ENCODE data around the gene ZDHHC11B.

The ZDHHC11B gene

DNA sequence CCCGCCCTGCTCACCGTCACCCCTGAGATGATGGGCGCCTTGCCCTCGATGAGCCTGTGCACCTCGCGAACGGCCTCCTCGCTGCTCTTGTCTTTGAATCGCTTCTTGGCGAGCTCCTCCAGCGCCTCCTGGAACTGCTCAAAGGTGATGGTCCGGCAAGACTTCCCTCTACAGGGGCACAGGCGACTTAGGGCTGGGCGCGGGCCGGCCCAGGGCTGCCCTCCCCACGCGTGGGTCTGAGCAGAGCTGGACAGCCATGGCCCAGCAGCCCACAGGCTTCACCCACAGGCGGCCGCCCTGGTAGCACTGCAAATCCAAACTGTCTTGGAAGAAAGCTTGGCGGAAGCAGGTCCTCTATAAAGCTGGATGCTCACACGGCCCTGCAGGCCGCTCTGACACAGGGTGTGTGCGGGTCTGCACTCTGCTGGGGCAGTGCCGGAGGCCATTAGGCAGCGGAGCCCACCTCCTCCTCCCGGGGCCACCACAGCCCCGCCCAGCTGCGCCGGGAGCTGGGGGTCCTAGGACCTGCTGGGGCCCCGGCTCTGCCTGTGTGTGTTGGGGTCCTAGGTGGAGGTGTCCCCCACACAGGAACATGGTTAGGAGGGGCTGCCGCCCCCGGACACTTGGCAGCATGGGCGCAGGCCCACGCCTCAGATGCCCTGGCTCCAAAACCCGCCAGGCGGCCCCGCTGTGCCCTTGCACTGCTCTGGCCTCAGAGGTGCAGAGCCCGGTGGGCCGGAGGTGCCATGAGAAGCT, 118.4 kb downstream of the ZDHHC11B start:
- H3K9me3 ChIP-seq: no peaks in the 10 kb centered on the region
- peaks cover 3% of the 10 kb centered on the region; the same call in 1 of the 2 replicates for H3K4me1 ChIP-seq
- TF ChIP-seq, protein P1, sequence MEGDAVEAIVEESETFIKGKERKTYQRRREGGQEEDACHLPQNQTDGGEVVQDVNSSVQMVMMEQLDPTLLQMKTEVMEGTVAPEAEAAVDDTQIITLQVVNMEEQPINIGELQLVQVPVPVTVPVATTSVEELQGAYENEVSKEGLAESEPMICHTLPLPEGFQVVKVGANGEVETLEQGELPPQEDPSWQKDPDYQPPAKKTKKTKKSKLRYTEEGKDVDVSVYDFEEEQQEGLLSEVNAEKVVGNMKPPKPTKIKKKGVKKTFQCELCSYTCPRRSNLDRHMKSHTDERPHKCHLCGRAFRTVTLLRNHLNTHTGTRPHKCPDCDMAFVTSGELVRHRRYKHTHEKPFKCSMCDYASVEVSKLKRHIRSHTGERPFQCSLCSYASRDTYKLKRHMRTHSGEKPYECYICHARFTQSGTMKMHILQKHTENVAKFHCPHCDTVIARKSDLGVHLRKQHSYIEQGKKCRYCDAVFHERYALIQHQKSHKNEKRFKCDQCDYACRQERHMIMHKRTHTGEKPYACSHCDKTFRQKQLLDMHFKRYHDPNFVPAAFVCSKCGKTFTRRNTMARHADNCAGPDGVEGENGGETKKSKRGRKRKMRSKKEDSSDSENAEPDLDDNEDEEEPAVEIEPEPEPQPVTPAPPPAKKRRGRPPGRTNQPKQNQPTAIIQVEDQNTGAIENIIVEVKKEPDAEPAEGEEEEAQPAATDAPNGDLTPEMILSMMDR (IDR thresholded peaks at IDR 0.05; ENCODE audit: low read depth, low read length): no peak
- H3K36me3 ChIP-seq: peaks cover 24% of the 10 kb centered on the region
- no peaks in the 10 kb centered on the region for H3K27me3 ChIP-seq
- no peak overlapping the region for H3K4me3 ChIP-seq (ENCODE audit: low read depth, low read length)
- peak; percentile 3 for DNase-seq

DNA sequence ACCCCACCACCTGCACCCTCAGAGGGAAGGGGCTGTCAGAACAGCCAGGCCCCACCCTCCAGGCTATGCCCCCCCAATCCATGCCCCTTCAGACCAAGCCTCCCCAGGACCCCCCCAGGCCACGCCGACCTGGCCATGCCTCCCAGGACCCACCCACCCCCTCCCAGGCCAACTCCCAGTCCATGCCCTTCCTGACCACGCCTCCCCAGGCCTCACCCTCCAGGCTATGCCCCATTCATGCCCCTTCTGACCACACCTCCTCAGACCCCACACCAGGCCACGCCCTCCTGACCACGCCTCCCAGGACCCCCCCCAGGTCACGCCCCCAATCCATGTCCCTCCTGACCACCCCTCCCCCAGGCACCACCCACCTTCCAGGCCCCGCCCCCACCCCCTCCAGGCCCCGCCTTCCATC, 119.0 kb downstream of the ZDHHC11B start:
- H3K9me3 ChIP-seq: no peaks in the 10 kb centered on the region
- no peaks in the 10 kb centered on the region for H3K27me3 ChIP-seq
- TF ChIP-seq, protein P1 (IDR thresholded peaks at IDR 0.05; ENCODE audit: low read depth, low read length): no peak
- no peaks in the 10 kb centered on the region for H3K4me1 ChIP-seq
- H3K36me3 ChIP-seq: peaks cover 24% of the 10 kb centered on the region
- DNase-seq: peak; percentile 17
- no peak overlapping the region for H3K4me3 ChIP-seq (ENCODE audit: low read depth, low read length)

DNA sequence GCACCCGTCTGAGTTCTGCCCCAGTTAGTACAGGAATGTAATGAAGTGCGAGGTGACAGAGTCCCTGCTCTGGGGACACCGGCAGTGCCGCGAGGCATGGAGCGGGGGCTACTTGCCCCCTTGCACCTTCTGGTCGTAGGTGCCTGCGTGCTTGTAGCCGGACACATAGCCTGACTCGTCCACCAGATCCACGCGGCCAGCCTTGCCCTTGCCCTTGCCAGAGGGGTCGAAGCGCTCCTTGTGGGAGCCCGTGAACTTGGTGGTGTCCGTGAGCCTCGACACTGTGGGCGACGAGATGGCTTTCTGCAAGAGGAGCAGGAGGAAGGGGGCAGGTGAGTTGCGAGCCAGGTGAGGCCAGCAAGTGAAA, 119.6 kb downstream of the ZDHHC11B start:
- Histone ChIP-seq H3K36me3 (peaks cover 29% of the 10 kb centered on the region), H3K27me3 (no peaks in the 10 kb centered on the region), H3K9me3 (no peaks in the 10 kb centered on the region), H3K4me3 (ENCODE audit: low read depth, low read length) (no peak overlapping the region), H3K4me1 (no peaks in the 10 kb centered on the region)
- DNase-seq: no peak
- TF ChIP-seq, protein P1 (IDR thresholded peaks at IDR 0.05; ENCODE audit: low read depth, low read length): no peak

DNA sequence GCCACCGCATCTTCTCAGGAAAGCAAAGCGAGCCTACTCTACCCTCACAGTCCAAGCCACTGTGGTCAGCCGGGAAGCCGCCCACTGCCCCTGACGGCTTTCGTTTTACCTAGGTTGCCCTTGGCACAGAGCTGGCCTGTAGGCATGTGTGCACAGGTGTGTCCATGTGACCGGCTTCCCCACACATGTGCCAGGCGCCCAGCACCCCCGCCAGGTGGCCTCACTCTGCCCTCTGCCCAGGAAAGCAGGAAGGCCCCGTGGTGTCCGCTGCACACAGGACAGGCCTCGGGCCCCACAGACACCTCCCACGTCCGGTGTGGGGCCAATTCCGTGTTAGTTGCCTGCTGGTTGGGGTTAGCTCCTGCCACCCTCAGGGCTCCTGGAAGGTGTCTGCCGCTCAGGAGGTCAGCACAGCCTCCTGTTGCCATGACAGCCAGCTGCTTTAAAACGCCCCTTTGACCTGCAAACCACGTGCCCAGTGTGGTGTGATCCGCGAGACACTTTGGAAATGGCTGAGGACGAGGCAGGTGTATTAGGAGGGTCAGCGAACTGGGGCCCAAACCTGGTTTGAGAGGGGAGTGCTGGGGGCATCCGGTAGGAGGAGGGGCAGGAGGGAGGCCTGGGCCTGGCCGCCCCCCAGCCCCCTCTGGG, 120.1 kb downstream of the ZDHHC11B start:
- TF ChIP-seq, protein P1 (IDR thresholded peaks at IDR 0.05; ENCODE audit: low read depth, low read length): no peak
- H3K36me3 ChIP-seq: peaks cover 33% of the 10 kb centered on the region
- H3K27me3 ChIP-seq: no peaks in the 10 kb centered on the region
- H3K9me3 ChIP-seq: peaks cover 3% of the 10 kb centered on the region; the same call in 1 of the 2 replicates
- DNase-seq: no peak
- H3K4me1 ChIP-seq: no peaks in the 10 kb centered on the region
- H3K4me3 ChIP-seq (ENCODE audit: low read depth, low read length): no peak overlapping the region

DNA sequence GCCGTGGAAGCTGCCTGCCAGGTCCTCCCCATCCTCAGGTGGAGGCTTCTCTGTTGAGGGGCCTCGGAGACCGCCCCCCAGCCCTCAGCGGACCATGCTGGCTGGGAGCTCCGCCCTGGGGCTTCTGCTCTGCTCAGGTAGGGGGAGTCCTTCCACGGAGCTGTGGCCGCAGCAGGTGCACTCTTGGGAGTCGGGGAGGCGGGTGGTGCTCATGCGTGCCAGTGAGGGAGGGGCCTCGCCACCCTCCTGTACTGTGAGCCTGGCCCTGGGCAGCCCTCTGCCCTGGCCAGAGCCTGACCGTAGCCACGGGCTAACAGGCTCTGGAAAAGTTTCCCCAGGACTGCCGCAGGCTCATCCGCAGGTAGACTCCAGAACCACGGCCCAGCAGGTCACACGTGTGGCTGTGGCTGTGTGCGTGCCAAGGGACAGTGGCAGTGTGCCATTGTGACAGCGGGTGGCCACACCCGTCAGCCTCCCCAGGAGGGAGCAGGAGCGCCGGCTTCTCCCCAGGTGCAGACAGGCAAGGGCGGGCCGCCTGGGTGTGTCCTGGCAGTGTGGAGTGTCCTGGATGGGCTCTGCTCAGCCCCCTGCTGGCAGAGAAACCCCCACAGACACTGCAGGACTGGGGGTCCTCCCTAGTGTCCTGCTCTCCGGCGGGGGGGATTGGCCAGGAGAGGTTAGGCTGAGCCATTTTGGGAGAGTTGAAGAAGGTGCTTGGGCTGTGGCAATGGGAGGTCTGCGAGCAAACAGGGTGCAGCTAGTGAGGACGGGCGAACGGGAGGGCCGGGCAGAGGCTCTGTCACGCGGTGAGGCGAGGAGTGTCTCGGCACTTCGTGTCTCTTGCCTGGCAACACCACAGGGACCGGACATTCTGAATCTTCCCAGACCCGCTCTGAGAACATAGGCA, 120.8 kb downstream of the ZDHHC11B start:
- Histone ChIP-seq H3K4me3 (ENCODE audit: low read depth, low read length) (no peak overlapping the region), H3K4me1 (no peaks in the 10 kb centered on the region), H3K36me3 (peaks cover 37% of the 10 kb centered on the region), H3K27me3 (no peaks in the 10 kb centered on the region), H3K9me3 (peaks cover 3% of the 10 kb centered on the region; the same call in 1 of the 2 replicates)
- TF ChIP-seq, protein P1 (IDR thresholded peaks at IDR 0.05; ENCODE audit: low read depth, low read length): 0 out of 2 replicates have a peak, but pooled peaks have one; percentile 4
- no peak for DNase-seq
